Hematopoietic multipotent progenitor cell treated with erythropoietin and hydrocortisone succinate and interleukin-3 and kit ligand, for 15 days (in vitro differentiated cells): ENCODE data around the gene DNAJB2.

Experiments used
- DNase-seq: peaks from one replicate; pipeline ENCODE4 v3.0.0-alpha.2; 2015; ENCODE audit warnings: low spot score

Gene DNAJB2

DNA sequence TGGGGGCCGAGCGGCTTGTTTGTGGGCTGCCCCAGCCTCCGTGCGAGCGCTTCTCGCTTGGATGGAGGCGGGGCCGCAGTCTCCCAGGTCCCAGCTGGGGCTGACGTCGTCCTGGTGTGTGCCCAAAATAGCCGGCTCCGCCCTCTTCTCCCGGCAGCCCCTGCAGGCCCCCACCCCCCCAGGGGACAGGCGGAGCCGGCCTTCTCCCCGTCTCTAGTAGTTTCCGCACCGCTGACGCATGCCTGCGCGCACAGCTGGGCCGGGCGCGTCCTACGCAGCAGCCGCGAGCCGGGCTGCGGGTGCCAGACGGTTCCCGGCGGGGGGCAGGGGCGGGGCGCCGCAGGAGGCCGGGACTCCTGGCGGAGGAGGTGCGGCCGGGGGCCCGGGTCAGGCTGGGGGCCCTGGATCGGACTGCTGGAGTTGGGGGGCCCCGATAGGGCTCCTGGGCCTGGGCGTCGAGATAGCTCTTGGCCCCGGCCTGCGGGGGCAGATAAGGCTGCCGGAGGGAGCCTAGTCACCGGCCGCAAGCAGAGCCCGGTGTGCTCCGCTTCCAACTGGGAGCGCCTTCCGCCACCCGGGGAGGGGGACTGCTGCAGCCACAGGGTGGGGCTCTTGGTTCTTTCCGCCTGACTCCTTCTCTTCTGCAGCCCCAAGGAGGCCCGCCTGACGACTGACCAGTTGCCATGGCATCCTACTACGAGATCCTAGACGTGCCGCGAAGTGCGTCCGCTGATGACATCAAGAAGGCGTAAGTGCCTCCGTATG, at the start of gene DNAJB2:
Gene DNAJB2 (plus strand): TSS at position 216 of the 765 bp plus-strand sequence. CDS start 468 bp downstream, at position 684.
- DNase-seq = peak; percentile 98

DNA sequence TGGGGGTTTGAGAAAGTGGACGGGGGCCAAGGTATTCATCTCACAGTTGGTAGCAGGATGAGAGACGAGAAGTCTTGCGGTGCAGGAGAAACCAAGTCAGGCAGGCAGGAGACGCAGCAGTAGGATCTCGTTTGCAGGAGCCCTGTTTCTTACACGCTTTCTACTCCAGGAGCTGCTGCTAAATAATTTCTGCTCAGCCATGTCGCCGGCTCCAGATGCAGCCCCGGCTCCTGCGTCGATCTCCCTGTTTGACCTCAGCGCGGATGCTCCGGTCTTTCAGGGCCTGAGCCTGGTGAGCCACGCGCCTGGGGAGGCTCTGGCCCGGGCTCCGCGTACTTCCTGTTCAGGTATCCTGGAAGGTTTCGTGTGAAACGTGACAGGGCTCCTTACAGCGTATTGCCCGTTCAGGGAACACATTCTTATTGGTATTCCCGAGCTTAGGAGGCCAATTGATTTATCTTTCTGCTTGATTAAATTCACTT, 49.1 kb upstream of the DNAJB2 start:
- DNase-seq = no peak

DNA sequence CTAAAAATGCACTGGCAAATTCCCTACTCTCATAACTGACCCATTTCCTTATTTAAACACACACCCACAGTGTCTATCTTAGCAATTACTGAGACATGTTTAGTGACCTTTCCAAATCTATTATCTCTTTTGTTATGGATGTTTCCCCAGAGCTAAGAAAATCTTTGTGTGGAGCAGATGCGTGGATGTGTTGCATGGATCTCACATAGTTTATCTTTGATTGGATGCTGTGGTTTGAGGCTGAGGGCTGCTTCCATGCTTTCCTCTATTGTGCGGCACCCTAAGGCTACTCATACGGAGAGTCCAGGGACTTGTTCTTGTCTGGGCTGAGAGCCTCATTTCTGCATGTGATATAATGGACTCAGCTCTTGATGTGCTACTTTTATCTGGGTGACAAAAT, 44.8 kb upstream of the DNAJB2 start:
- no peak for DNase-seq

DNA sequence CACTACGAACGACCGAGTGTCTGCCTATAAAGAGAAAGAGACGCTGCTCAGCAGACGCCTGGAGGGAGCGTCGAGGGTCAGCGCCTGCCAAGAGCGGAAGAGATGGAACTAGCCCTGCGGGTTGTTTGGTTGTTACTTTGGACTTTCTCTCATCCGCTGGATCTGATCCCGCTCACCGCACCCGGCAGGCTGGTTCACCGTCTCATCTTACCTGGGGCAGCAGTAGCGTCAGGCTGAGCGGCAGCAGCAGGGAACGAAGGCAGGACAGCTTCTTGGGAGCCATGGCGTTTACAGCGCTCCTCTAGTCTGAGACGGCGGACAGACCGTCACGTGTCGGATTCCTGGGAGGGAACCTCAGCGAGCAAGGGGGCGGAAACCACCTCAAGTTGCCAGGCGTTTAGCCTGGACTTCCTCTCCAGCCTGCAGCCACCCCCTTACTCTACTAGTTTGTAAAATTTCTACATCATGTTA, 35.8 kb upstream of the DNAJB2 start:
- no peak for DNase-seq

DNA sequence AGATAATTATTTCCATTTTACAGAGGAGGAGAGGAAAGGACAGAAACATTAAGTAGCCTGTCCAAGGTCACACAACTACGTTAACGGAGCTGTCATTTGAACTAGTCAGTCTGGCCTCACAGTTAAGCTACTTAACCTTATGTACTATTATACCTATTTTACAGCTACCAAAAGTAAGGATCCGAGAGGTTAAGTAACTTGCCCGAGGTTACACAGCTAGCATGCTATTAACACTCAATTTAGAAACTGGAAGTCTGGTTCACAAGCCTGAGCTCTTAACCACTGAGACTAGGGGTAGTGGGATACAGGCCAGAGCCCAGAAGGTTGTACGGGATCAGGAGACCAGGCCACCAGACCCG, 34.4 kb upstream of the DNAJB2 start:
- no peak for DNase-seq

DNA sequence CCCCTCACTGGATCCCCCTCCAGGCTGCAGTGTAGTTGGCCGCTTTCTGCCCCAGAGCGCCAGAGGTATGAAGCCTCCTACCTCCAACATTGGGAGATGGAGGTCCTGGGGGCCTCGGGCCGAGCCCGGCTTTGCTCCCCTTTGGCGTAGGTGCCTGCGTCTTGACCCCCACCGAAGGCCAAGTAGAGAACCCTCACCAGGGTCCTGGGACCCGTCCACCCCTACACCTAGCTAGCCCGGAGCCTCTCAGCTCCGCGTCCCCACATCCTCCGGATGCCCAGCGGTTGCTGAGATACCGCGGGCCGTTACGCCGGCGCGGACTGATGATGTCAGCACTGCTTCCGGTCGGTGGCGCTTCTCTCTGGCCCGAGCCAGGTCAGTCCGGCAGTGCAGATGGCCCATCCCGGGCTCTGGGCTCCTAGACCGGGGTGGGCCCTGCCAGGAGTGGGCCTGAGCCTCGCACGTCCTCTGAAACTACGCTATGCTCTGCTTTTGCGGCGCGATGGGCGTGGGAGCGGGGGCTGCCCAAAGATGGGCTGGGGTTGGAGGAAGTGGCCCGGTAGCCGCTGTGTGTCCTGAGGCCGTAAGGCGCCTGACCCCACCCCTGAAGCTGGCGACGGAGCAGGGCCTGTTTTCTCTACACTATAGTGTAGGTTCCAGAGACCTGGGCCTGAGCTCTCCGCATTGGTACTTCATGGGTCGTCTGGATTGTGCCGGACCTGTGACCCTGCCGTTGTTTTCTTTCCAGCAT, 33.8 kb upstream of the DNAJB2 start, which contains the start of the genes GLB1L and STK16:
Gene GLB1L (minus strand): TSS at position 297 of the 751 bp plus-strand sequence. CDS start 1,871 bp downstream, outside the sequence.
Gene STK16 (plus strand): TSS at position 332 of the 751 bp plus-strand sequence. CDS start 521 bp downstream, outside the sequence.
- DNase-seq = peak; percentile 91

DNA sequence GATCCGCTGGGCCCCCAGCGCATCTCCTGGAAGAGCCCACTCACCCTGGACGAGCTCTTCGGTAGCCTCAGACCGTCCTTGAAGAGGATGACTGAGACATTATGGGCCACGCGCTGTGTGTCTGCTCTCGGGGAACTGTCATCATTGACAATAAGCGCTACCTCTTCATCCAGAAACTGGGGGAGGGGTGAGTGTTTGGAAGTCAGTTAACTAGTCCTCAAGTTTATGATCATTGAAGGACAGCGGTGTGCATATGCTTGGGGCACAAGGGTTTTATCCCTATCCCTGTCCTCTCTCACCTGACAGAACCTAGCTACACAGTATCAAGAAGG, 33.3 kb upstream of the DNAJB2 start:
- DNase-seq = no peak

DNA sequence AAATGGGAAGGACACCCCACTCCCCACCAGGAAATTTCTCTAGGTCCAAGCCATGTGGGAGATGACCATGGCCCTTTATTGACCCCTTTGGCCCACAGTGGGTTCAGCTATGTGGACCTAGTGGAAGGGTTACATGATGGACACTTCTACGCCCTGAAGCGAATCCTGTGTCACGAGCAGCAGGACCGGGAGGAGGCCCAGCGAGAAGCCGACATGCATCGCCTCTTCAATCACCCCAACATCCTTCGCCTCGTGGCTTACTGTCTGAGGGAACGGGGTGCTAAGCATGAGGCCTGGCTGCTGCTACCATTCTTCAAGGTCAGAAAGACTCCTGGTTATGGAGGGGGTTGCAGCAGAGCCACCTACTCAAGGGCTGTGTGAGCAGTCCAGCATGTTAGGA, 32.6 kb upstream of the DNAJB2 start:
- no peak for DNase-seq

DNA sequence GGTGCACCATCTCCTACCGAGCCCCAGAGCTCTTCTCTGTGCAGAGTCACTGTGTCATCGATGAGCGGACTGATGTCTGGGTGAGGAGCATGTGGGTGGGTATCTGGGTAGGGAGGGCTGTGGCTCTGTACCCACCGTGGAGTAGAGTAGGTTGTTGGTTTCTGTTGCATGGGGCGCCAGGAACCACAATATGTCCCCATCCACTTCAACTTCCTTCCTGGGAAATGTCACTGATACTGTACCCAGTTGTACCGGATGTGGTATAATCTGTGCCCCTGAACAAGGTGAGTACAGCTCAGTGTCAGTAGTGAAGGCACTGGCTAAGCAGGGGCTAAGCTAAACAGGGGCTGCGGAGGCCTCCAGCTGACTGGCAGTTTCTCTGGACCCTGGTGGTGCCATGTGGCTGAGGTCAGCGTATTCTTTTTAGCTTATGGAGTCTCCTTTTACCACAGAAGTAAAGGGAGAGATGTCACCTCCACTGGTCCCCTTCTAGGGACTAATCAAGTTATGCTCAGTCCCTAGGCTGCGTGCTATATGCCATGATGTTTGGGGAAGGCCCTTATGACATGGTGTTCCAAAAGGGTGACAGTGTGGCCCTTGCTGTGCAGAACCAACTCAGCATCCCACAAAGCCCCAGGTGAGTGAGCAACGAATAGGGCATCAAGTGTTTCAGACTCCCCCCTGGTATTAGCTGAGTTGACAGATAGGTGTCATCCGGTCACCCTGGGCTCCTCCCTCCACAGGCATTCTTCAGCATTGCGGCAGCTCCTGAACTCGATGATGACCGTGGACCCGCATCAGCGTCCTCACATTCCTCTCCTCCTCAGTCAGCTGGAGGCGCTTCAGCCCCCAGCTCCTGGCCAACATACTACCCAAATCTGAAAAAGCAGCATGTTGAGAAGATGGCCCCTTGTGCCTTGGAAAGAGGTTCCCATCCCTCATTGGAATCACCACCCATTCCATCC, 31.2 kb upstream of the DNAJB2 start:
- DNase-seq = no peak

DNA sequence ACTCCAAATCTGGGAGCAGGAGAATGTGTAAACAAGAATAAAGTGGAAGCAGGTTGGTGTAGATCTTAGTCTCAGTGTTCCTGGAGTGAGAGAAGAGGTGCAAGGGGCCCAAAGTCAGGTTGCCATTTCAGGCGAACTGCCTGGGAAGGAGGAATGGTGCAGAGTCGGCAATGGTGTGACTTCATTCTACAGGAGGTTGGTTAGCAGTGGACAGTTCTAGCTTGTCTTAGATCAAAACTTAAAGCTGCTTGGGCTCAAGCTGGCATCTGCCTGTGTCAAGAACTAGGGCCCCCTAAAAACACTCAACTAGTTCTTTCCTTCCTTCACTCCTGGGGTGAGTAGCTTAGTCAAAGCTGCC, 30.3 kb upstream of the DNAJB2 start:
- DNase-seq = no peak

DNA sequence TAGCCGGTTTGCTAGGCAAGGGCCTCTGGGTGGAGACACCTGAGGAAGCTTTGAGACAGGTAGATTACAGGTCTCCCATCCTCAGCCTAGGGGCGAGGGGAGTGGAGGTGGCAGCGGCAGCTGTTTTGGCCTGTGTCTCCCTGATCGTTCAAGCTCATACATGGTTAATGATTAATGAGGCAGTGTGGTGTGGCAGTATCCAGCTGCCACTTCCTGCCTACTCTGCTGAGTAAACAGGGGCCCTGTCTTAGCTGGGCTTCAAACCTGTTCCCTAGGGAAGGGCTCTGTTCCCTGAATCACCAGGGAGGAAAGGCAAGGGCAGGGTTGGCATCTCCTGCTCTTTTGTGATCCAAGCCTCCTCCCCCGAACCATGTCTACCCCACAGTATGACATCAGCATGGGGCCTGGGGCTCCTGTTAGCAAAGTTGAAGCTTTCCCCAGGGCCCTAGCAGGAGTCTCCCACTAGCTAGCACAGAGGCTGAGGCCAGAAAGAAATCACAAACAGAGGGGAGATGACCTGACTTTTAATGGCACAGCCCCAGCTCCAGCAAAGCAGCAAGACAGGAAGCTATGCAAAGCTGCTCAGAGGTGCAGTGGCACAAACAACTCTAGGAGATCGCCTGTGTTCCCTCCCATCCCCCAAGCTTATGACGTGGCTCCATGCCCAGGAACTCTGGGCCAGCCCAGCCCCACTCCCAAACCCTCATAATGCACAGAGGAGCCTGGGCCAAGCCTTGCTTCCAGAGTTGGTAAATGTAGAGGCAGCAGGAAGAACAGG, 29.8 kb upstream of the DNAJB2 start:
- peak; percentile 62 for DNase-seq

DNA sequence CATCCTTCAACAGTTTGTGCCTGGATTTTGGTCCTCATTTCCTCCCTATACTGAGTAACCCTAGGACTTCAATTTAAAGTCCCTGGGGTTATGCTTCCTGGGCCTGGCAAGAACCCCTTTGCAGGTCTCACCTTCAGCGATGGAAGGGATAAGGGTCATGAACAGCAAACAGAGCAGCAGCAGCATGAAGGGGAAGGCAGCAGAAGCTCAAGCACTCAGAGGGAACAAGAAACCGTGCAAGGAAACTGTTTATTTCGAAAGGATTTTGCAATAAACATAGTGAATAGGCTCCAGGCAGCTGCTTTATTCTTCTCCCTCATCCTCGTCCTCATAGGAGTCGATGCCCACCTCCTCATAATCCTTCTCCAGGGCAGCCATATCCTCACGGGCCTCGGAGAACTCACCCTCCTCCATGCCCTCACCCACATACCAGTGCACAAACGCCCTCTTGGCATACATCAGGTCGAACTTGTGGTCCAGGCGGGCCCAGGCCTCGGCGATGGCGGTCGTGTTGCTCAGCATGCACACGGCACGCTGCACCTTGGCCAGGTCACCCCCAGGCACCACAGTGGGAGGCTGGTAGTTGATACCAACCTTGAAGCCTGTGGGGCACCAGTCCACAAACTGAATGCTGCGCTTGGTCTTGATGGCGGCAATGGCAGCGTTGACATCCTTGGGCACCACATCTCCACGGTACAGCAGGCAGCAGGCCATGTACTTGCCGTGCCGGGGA, 29.0 kb upstream of the DNAJB2 start:
- no peak for DNase-seq

DNA sequence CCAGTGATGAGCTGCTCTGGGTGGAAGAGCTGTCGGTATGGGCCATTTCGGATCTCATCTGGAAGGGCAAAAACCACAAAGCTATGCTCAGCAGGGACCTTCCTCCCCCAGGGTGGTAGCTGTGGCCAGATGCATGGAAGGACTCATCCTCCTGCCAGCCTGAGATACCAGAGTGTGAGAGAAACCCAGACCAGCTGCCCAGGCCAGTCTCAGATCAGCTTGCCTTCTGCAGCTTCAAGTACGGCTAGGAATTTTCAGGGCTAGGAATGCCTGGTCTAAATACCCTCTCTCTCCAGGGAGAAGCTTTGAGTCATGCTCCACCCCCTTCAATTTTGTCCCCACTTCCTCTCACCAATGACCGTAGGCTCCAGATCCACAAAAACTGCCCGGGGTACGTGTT, 27.5 kb upstream of the DNAJB2 start:
- DNase-seq = no peak

DNA sequence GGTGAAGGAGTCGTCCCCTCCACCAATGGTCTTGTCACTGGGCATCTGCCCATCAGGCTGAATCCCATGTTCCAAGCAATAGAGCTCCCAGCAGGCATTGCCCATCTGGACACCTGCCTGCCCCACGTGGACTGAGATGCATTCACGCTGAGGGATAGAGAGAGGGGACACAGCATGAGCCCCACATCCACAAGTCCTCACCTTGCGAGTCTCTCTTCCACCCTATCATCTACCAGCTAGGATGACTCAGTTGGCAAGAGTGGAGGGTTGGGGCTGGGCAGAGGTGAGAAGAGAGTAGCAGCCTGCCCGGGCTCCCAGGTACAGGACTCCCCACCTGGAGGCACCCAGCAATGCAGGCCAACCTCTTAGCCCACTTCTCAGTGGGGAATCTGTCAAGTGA, 27.1 kb upstream of the DNAJB2 start:
- DNase-seq = no peak

DNA sequence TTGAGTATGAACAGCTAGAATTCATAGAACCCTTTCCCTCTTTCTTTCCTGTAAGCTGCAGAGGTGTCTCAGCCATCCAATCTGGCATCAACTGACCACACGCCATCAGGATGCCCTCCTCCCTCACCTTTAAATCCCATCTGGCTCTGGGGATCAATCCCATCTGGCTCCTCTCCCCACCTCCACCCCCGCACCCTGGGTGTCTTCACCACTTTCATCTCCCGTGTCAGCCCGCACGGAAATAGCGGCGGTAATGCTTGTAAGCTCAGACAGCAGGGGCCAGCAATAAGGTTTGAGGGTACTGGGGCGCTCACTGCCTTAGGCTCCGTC, 26.6 kb upstream of the DNAJB2 start:
- no peak for DNase-seq

DNA sequence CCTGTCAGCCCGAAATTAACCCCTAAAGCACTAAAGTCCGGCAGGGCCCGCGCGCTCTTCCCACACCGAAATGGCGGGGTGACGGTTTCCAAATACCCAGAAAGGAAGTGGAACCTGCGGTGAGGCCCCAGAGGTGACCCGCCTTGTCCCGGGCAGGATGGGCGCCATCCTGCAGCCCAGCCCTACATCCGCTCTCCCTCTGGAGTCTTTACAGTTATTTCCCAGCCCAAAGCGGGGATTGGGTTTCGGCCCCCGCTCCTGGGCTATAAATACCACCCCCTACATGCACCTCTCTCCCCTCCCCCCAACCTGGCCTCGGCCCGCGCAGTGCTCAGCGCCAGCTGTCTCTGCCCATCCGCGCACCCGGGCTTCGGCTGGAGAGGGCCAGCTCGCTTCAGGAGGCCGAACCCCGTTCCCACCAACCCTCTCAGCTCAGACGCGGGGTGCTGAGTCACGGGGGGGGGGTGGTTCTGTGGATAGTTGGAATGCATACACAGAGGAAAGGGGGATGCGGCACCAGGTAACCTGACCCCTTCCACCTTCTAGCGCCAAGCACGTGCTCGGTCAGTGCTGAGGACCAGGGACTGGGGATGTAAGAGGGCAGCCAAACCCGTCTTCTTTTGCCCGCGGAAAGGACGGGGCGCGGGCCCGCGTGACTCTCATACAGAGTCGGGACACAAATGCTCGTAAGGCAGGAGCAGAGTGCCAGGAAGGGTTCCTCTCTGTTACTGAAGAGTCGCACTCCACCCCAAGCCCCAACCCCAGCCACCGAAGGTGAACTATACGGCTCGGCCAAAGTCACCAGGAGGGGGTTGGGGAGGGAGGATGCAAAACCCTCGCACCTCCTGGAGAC, 26.0 kb upstream of the DNAJB2 start, which contains the start of gene TUBA4B:
Gene TUBA4B (plus strand): TSS at position 344 of the 853 bp plus-strand sequence. CDS start 165 bp downstream, at position 509.
- DNase-seq = peak; percentile 33

DNA sequence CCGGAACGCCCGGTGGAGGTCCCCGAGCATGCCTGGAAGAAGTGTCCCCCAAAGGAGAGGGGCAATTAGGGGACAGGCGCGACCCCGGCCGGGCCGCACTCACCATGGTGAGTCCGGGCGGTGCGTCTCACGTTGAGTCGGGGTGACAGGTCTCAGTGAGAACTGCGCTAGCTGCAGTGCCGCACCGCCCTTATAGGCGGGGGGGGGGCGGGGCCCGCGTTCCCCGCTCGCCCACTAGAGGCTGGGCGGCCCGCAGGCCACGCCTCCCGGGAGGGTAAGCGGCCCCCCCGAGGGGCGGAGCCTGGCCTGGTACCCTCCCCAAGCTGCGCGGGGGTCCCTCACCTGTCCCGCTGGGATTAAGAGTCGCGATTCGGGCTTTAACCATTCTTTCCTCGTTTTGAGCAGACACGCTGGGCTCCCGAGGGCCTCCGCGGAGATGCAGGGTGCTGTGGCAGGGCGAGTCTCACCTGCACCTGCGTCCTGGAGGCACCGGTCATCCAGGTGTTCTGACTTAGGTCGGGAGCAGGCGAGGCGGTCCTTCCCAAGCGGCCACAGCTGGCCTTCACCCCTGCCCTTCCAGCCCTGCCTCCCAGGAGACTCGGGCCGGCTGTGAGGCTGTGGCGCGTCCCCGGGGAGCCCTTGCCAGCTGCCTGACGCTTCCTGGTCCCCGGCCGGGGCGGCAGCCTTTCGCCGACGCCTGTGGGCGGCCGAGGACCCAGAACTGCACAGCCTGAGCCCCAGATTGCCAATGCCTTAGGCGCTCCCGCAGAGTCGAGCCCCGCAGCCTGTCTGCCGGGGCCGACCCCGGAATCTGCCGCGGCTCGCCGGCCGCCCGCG, 25.2 kb upstream of the DNAJB2 start, which contains the start of gene TUBA4A:
Gene TUBA4A (minus strand): TSS at position 166 of the 837 bp plus-strand sequence. CDS start 60 bp downstream, at position 106.
- peak; percentile 87 for DNase-seq

DNA sequence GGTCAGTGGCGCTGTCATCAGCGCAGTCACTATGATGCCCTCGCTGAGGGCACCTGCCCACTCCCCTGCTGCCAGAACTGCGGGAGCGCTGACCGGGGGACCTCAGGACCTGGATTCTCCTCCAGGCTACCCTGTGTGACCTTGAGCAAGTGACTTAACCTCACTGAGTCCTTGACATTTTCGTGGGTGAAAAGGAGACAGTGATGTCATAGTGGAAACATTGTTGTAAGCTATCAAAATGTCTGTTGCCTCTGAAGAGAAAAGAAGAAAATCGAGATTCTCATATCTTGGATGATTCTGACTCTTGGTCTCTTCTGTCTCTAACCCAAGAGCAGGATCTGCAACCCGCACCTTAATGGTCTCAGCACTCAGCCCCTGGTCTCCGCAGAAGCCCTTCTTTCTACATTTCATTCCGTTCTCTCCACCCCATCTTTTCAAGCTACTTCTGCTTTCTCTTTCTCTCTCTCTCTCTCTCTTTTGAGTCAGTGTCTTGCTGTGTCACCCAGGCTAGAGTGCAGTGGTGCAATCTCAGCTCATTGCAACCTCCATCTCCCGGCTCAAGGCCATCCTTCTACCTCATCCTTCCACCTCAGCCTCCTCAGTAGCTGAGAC, 24.5 kb upstream of the DNAJB2 start:
- no peak for DNase-seq
